AG09309 (cell line): ENCODE data around the gene BTBD6.

ENCODE experiments used
- DNase-seq: peaks from one replicate; pipeline ENCODE4 v3.0.0-alpha.2; 2010; ENCODE audit warnings: low read depth
- H3K4me3 ChIP-seq: 2 replicates; pipeline ENCODE4 v1.5.1; 2011; ENCODE audit warnings: mild to moderate bottlenecking, low read depth, low read length, moderate library complexity; ENCODE audit not compliant: control insufficient read depth
- TF ChIP-seq, protein P1 (sequence below): IDR thresholded peaks from 2 replicates; pipeline ENCODE4 v1.5.1; 2011; ENCODE audit warnings: mild to moderate bottlenecking, low read depth, low read length, inconsistent platforms; ENCODE audit not compliant: insufficient read depth, control insufficient read depth; ENCODE audit errors: missing control alignments

Gene BTBD6

DNA sequence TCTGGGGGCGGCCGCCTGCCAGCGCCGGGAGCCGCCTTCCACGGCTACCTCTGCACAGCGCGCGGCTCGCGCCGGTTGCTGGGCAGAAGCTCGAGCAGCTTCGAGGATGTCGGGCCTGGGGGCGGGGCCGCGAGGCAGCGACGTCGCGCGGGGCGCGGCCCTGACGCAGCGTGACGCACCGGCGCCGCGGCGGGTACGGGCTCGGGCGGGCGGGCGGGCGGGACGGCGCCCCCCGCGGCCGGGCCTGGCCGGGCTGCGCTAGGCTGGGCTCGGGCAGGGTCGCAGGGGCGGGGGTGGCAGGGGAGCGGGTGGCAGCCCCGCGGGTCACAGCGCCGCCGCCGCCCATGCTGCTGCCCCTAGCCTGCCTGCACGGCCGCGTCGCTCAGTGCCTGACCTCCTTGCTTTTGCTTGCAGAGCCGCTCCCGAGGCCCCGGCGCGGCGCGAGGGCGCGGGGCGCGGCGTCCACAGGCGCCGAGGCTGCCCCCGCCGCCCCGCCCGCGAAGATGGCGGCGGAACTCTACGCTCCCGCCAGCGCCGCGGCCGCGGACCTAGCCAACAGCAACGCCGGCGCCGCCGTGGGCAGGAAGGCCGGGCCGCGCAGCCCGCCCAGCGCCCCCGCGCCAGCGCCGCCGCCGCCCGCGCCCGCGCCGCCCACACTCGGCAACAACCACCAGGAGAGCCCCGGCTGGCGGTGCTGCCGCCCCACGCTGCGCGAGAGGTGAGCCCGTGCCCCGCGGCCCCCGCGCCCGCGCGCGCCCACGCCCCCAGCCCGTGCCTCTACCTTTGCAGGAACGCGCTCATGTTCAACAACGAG, at the start of gene BTBD6:
TSS of gene BTBD6 (plus strand) at position 166 of the 814 bp plus-strand sequence. CDS start at position 345, 179 bp downstream.
- TF ChIP-seq, protein P1, sequence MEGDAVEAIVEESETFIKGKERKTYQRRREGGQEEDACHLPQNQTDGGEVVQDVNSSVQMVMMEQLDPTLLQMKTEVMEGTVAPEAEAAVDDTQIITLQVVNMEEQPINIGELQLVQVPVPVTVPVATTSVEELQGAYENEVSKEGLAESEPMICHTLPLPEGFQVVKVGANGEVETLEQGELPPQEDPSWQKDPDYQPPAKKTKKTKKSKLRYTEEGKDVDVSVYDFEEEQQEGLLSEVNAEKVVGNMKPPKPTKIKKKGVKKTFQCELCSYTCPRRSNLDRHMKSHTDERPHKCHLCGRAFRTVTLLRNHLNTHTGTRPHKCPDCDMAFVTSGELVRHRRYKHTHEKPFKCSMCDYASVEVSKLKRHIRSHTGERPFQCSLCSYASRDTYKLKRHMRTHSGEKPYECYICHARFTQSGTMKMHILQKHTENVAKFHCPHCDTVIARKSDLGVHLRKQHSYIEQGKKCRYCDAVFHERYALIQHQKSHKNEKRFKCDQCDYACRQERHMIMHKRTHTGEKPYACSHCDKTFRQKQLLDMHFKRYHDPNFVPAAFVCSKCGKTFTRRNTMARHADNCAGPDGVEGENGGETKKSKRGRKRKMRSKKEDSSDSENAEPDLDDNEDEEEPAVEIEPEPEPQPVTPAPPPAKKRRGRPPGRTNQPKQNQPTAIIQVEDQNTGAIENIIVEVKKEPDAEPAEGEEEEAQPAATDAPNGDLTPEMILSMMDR: no peak
- H3K4me3 ChIP-seq: peak within 1 kb of the TSS; percentile 54
- peak; percentile 17 for DNase-seq

DNA sequence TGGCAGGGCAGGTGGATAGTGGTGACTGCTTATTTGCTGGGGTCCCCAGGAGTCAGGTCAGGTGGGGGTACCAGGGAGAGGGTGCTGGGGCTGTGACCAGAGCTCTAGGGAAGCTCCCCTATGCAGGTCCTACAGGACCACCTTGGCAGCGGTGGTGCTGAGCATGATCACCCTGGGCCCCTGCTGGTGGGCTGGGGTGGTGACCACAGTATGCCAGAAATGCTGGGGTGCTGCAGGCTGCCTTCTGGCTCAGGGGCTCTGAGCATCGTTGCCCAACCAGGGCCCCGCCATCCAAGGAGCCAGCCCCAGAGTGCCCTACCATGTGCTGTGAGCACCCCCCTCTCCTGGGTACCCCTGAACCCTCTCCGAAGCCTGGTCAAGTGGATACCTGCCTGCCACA, 49.7 kb upstream of the BTBD6 start:
- no peak overlapping the region for H3K4me3 ChIP-seq
- DNase-seq: no peak
- TF ChIP-seq, protein P1: no peak

DNA sequence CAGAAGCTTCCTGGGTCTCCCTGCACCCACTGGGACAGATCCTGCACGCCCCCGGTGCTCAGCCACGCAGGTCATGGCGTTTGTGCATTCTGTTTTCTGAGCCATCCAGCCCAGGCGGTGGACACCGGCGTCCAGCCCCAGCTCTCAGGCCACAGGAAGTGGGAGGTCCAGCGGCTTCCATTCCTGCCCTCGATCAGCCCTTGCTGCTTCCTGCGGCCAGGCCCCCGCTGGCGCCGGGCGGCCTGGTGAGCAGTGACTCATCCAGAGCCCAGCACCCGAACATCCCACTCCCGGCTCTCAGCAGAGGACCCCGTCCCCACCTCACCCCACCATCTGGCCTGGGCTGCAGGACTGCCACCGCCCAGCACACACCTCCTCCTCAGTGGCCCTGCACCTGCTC, 49.2 kb upstream of the BTBD6 start:
- TF ChIP-seq, protein P1: no peak
- no peak overlapping the region for H3K4me3 ChIP-seq
- no peak for DNase-seq

DNA sequence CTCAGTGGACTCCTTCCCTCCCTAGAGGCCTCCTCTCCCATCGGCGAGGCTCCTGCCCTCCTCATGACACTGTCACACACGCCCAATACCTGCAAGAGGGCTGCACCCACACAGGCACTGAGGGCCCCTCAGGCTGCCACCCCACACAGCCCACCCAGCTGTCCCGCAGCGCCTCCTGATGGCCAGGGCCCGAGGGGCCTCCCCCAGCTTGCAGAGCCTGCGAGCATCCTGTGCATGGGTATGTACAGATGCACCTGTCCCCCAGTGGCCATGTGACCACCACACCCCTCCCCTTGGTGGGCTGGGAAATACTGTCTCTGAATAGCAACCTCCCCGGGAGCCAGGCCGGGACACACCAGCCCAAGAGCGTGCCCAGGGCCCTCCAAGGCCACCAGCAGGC, 48.3 kb upstream of the BTBD6 start:
- H3K4me3 ChIP-seq: no peak overlapping the region
- TF ChIP-seq, protein P1: peak; percentile 9
- no peak for DNase-seq

DNA sequence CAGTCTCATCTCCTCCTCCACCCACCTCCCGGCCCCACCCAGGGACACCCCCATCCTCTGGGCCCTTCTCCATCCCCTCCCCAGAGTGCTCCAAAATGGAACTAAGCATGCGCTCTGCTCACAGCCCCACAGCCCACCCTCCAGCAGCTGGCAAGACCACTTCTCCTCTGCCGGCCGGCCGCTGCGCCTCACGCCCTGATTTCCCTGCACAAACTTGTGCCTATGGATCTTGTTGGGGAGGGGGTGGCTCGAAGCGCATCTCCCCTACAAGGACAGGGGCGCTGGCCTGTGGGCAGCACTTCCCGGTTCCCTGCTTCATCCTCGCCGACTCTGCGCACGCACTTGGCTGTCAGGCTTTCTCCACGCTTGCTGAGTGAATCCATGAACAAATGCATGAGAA, 47.7 kb upstream of the BTBD6 start:
- TF ChIP-seq, protein P1: no peak
- DNase-seq: no peak
- no peak overlapping the region for H3K4me3 ChIP-seq

DNA sequence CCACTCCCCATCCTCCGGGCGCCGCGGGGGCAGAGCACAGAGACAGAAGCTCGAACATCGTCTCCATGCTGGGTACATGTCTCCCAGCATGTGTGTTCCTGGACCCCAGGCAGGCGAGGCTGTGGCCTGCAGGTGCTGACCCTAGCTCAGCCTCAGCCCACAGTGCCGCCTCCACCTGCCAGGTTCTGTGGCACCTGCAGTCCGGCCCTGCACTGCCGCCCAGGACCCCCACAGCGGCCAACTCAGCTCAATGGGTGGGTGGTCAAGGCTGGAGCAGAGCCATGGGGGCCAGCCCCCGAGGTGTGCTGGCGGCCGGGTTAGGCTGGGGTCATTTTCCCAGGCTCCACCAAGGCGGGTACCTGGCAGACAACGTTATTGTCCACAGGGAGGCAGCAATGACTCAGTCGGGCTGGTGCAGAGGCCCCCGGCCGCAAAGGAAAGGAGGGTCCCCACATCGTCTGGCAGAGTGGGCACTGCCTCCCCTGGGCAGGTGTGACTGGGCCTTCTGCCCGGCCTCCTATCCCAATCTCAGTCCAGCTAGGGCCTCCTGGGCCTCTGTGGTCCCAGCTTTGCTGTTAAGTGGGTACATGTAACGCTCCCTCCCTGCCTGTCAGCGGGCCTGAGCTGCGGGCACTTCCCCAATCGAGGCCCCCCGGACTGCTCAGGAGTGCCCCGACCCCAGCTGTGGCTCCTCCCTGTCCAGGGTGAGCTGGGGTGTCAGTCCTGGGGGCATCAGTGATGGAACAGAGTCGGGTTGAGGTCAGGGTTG, 47.0 kb upstream of the BTBD6 start:
- DNase-seq: no peak
- TF ChIP-seq, protein P1: no peak
- no peak overlapping the region for H3K4me3 ChIP-seq
